ENCODE data around the gene TICAM2. TPM values are rescaled to one million over a fixed set of nuclear protein-coding genes. Genes with fewer than 3 reads are reported as not detected.
A peak's percentile ranks its signal among the peaks of the same experiment; 100 is the strongest.

The TICAM2 gene
- total RNA-seq, 1 donor from 2014 or later = 5.8 TPM

DNA sequence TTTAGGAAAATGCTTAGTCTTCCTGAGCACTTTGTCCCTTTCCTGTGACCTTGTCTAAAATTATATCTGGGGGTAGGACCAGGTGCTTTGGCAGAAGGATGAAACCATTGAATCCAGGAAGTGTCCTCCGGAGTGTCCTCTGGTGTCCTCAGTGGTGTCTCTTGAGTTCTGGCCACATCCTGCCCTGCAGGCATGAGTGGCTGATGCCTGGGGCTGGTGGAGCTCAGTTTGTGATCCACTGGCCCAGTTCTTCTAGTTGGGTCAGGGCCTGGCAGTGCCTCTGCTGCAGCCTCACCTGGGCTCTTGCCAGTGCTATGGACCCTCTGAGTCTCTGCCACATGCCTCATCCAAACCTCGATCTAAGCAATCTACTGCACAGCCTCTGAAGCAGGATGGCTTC is 38.0 kb upstream of the TICAM2 start:
- no peaks in the 10 kb centered on the region for H3K4me1 ChIP-seq
- H3K4me3 ChIP-seq = no peak overlapping the region
- no peak overlapping the region for H3K27ac ChIP-seq
- TF ChIP-seq, protein P1, sequence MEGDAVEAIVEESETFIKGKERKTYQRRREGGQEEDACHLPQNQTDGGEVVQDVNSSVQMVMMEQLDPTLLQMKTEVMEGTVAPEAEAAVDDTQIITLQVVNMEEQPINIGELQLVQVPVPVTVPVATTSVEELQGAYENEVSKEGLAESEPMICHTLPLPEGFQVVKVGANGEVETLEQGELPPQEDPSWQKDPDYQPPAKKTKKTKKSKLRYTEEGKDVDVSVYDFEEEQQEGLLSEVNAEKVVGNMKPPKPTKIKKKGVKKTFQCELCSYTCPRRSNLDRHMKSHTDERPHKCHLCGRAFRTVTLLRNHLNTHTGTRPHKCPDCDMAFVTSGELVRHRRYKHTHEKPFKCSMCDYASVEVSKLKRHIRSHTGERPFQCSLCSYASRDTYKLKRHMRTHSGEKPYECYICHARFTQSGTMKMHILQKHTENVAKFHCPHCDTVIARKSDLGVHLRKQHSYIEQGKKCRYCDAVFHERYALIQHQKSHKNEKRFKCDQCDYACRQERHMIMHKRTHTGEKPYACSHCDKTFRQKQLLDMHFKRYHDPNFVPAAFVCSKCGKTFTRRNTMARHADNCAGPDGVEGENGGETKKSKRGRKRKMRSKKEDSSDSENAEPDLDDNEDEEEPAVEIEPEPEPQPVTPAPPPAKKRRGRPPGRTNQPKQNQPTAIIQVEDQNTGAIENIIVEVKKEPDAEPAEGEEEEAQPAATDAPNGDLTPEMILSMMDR (IDR thresholded peaks at IDR 0.05) = no peak
- H3K36me3 ChIP-seq = no peaks in the 10 kb centered on the region
- ATAC-seq = no peak
- H3K27me3 ChIP-seq (ENCODE audit: low read depth) = peaks cover 4% of the 10 kb centered on the region
- intact Hi-C loops (cut with DNase I) = no loop called here
- no peak for DNase-seq
- no peaks in the 10 kb centered on the region for H3K9me3 ChIP-seq

DNA sequence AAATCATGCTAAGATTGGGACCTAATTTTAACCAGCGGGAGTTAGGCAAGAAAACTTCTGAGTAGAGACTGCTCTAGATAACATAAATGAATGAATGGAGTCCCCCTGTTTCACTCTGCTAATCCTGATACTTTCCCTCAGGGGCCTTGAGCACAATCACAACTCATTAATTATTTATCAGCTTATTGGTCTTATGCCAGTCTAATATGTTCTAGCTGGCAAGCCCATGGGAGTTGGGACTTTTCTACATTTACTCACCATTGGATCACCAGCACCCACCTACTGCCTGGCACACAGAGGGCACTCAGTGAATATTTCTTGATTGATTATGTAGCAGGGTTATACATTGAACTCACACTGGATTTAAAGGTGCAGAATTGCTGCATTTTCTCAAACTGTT is 37.1 kb upstream of the TICAM2 start:
- ATAC-seq (no peak), DNase-seq (no peak)
- no peak overlapping the region for H3K4me3 ChIP-seq
- intact Hi-C loops (cut with DNase I) = no loop called here
- peaks cover 1% of the 10 kb centered on the region for H3K4me1 ChIP-seq
- H3K9me3 ChIP-seq = no peaks in the 10 kb centered on the region
- TF ChIP-seq, protein P1 (IDR thresholded peaks at IDR 0.05) = no peak
- no peaks in the 10 kb centered on the region for H3K36me3 ChIP-seq
- H3K27ac ChIP-seq = no peak overlapping the region
- H3K27me3 ChIP-seq (ENCODE audit: low read depth) = peaks cover 4% of the 10 kb centered on the region

DNA sequence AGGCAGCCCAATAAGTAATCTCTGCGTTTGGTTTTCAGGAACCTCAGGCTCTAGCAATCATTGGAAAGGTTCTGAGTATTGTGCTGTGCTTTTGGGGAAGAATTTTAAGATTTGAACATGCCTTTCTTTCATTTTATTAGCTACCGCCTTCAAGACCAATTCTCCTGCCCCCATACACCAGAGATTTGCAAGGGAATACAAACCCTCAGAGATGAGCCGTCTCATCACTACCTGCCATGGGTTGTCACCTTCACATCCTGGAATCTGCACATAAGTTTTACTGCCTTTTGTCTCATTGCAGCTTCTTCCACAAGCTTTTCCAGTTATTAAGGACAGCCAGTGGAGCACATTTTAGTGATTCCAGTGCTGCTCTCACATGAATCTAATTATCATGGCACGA is 35.2 kb upstream of the TICAM2 start:
- H3K27me3 ChIP-seq (ENCODE audit: low read depth) = no peaks in the 10 kb centered on the region
- H3K27ac ChIP-seq = no peak overlapping the region
- ATAC-seq (no peak), DNase-seq (no peak)
- H3K36me3 ChIP-seq = no peaks in the 10 kb centered on the region
- TF ChIP-seq, protein P1 (IDR thresholded peaks at IDR 0.05) = no peak
- peaks cover 11% of the 10 kb centered on the region for H3K4me1 ChIP-seq
- no peak overlapping the region for H3K4me3 ChIP-seq
- intact Hi-C loops (cut with DNase I) = no loop called here
- no peaks in the 10 kb centered on the region for H3K9me3 ChIP-seq

DNA sequence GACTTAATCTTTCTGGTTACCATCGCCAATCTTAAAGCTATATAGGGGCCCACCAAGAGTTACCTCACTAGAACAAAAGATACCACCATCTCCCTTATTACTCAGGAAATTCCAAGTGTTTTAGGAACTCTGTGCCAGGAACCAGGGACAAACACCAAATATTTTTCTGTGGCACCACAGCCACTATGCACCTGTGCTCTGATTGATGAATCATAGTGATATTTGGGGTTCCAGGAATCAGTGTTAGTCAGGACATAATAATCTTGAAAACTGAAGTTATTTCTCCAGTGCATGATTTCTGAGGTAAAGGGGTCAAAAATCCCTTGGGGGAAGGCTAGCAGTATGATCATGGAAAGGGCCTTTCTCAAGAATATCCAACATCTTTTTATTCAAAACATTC is 33.7 kb upstream of the TICAM2 start:
- Histone ChIP-seq H3K4me3 (no peak overlapping the region), H3K9me3 (no peaks in the 10 kb centered on the region), H3K4me1 (peaks cover 11% of the 10 kb centered on the region), H3K27me3 (ENCODE audit: low read depth) (no peaks in the 10 kb centered on the region), H3K27ac (no peak overlapping the region), H3K36me3 (no peaks in the 10 kb centered on the region)
- intact Hi-C loops (cut with DNase I) = no loop called here
- ATAC-seq = no peak
- DNase-seq = no peak
- TF ChIP-seq, protein P1 (IDR thresholded peaks at IDR 0.05) = no peak

DNA sequence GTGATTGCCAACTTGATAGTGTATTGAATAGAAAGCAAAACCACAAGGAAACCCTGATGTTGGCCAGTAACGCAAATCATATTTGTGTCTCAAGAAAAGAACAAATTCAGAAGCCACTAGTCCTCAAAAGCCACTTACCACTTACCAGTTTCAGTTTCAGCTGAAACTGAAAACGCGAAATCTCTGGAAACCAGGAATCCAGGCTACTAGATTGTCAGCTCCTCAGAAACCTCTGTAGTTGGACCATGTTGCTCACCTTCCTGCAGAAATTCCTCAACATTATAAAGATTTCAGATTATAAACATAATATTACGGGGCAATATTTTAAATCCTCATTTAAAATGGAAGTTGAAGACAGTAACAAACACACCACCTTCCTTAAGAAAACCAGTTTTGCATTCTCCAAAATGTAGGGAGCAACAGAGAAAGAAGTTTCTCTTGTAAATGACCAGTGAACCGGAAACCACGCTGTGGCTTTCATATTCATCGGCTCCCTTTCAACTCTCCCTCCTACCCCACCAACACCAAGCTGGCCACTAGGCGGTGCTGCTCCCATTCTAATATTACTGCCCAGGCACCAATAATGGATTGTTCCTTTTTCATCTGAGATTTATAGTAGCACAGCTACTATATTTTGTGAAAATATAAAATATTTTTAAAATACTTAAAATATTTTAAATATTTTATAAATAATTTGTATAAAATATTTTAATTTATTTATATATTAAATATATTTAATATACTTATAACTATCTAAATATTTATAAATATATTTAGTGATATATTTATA is 32.3 kb upstream of the TICAM2 start:
- DNase-seq (peak; percentile 88), ATAC-seq (peak; percentile 96 to 99)
- Histone ChIP-seq H3K9me3 (no peaks in the 10 kb centered on the region), H3K4me1 (peaks cover 11% of the 10 kb centered on the region), H3K4me3 (peak overlapping the region; percentile 50), H3K27me3 (ENCODE audit: low read depth) (no peaks in the 10 kb centered on the region), H3K27ac (peak overlapping the region; percentile 87), H3K36me3 (no peaks in the 10 kb centered on the region)
- TF ChIP-seq, protein P1 (IDR thresholded peaks at IDR 0.05) = peak; percentile 93
- intact Hi-C loops (cut with DNase I) = loop anchor here (5.0 kb wide), 1 partner anchor 433 kb away; no protein-coding TSS in a partner anchor

Data from lower lobe of right lung (tissue), 2 donors.